Left cardiac atrium (tissue), 2 donors: ENCODE data around the gene ZNF492. TPM values are rescaled to one million over a fixed set of nuclear protein-coding genes. Genes with fewer than 3 reads are reported as not detected.

Experiments used
- total RNA-seq, 2 donors: library from RNA; stranded (reverse); fragmentation: NEBNext Ultra II Directional; extraction: Animal tissue kit (Norgen Biotek cat#: 25700); gene quantifications; one replicate each; pipeline ENCODE4 v1.2.1, GENCODE V29; 2021
- donor health status: DM: no; HTN: yes; CAD: no; lungs with severe emphysema.
- donor health status: DM: yes; HTN: yes; CAD: no.

ZNF492 gene
- total RNA-seq, 2 donors from 2014 or later: 0.29 to 0.32 TPM

Other genes starting within 250 kb of the ZNF492 start
- 1 to 10 TPM in 1 of 2 donors, under 1 TPM in 1; 0.50 to 4.9 TPM for gene ZNF98, start 212.0 kb upstream of the ZNF492 start, total RNA-seq
- gene ZNF99, start 149.8 kb downstream of the ZNF492 start, total RNA-seq: under 1 TPM; 0.15 to 0.18 TPM
- gene ZNF723, start 198.0 kb downstream of the ZNF492 start, total RNA-seq: not detected